Cardiac septum (tissue), 1 donor: Measurements from ENCODE around the gene ACAP2. TPM values are rescaled to one million over a fixed set of nuclear protein-coding genes. Genes with fewer than 3 reads are reported as not detected.

ENCODE experiments used
- DNase-seq: peaks from one replicate; pipeline ENCODE4 v3.0.0-alpha.2; 2020; ENCODE audit warnings: low spot score
- intact Hi-C: fragments of 100-400 bp; cut with DNase I; formaldehyde crosslinking; loops from one replicate; pipeline ENCODE4 v1.14.0; 2022
- total RNA-seq: library from RNA; stranded (reverse); fragmentation: NEBNext Ultra II Directional; extraction: Animal tissue kit (Norgen Biotek cat#: 25700); gene quantifications from one replicate; pipeline ENCODE4 v1.2.1, GENCODE V29; 2021
- donor health status: DM: no; HTN: no; CAD: no.

The ACAP2 gene
- total RNA-seq, 1 donor from 2014 or later = 20.0 TPM

- DNase-seq = no peak
- intact Hi-C loops = no loop called here
Observed at GRCh38 chr3:195267096-195267495, 175.7 kb downstream of the ACAP2 start.

DNA sequence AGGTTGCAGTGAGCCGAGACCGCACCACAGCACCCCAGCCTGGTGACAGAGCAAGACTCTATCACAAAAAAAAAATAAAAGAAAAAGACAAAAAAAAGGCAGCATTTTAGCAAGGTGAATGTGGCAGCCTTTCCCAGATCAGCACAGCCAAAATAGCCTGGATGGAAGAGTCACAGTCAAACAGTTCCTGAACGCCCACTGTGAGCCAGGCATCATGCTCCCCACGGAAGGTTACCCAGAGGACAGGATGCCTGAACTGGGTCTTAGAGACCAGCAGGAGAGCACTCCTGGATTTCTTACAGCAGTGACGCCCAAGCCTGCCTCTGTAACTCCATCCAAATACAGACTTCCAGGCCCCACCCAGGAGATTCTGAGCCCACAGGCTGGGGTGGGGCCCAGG lies 176.4 kb downstream of the ACAP2 start:
- intact Hi-C loops = no loop called here
- no peak for DNase-seq

- DNase-seq = no peak
- intact Hi-C loops = no loop called here
Observed at GRCh38 chr3:195265363-195265976, 177.3 kb downstream of the ACAP2 start.

- intact Hi-C loops = no loop called here
- no peak for DNase-seq
Observed at GRCh38 chr3:195263925-195264600, 178.8 kb downstream of the ACAP2 start.

DNA sequence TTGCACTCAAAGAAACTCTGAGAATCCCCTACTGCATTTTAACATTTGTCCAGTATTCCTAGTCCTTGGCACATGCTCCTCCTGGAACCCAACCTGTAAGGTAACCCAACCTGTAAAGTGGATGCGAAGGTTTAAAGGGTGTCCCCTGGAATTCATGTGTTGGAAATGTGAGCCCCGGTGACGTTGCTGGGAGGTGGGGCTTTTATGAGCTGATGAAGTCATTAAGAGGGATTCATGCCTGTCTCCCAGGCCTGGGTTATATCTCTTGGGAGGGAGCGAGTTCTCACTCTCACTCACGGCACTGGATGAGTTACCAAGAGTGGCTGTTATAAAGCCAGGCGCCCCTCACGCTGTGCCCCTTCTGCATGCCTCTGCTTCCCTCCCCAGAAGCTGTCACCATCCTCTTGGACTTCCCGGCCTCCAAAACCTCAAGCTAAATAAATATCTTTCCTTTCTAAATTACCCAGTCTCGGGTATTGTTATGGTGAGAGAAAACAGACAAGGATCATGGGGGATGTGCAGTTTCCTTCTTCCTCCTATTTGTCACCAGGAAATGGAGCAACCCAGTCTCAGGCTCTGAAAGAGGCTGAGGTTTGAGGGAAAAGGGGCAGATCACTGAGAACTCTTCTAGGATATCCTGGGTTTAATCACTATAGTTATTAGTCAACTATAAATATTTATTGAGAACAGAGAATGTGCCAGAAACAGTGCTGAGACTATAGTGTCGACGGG lies 179.5 kb downstream of the ACAP2 start:
- intact Hi-C loops = no loop called here
- no peak for DNase-seq

DNA sequence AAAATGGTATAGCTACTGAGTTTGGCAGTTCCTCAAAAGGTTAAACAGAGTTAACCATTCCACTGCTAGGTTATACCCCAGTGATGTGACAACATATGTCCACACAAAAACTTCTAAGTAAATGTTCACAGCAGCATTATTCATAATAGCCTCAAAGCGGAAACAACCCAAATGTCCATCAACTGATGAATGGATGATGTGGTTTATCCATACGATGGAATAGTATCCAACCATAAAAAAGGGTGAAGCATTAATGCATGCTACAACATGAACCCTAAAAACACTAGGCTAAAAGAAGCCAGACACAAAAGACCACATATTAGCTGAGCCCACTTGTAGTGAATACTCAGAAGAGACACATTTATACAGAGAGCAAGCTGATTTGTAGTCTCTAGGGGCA lies 180.9 kb downstream of the ACAP2 start:
- no peak for DNase-seq
- intact Hi-C loops = no loop called here

- intact Hi-C loops = no loop called here
- DNase-seq = no peak
Observed at GRCh38 chr3:195260280-195260905, 182.4 kb downstream of the ACAP2 start.

- peak; percentile 94 for DNase-seq
- intact Hi-C loops = loop anchor here (2.0 to 5.0 kb wide), 4 partner anchors 137 to 587 kb away; partner anchors contain the start of gene LSG1
Observed at GRCh38 chr3:195259475-195260279, 183.1 kb downstream of the ACAP2 start.

- no peak for DNase-seq
- intact Hi-C loops = loop anchor here (2.0 to 5.0 kb wide), 4 partner anchors 137 to 586 kb away; partner anchors contain the start of gene LSG1
Observed at GRCh38 chr3:195259154-195259474, 183.7 kb downstream of the ACAP2 start.

DNA sequence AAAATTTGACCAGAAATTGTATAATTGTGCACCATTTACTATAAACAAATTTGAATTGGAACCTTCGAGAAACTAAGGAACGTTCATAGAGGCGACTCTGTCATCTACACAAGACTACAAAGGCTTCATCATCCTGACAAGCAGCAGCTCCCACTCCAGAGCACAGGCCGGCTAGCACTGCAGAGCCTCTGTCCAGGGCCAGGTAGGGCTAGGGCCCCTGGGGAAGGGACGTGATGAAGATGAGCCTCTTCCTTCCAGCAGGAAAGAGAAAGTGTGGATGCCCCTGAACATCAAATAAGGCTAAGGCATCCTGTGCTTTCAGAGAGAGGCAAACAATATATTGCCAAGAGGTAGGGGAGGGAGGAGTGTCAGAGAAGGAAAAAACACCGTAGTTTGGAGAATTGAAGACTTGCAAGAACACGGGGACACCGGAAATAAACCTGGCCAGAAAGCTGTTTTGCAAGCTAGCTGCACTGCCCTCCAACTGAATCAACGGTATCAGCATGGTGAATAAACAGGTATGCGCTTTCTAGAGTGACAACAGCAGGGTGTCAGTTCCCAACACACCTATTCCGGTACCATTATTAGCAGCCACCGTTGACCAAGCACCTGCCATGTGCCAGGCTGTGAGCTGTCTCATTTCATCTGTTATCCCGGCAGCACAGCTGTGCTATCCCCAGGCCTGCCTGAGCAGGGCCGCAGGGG lies 184.2 kb downstream of the ACAP2 start:
- intact Hi-C loops = loop anchor here (2.0 to 5.0 kb wide), 4 partner anchors 136 to 586 kb away; partner anchors contain the start of gene LSG1
- DNase-seq = no peak

DNA sequence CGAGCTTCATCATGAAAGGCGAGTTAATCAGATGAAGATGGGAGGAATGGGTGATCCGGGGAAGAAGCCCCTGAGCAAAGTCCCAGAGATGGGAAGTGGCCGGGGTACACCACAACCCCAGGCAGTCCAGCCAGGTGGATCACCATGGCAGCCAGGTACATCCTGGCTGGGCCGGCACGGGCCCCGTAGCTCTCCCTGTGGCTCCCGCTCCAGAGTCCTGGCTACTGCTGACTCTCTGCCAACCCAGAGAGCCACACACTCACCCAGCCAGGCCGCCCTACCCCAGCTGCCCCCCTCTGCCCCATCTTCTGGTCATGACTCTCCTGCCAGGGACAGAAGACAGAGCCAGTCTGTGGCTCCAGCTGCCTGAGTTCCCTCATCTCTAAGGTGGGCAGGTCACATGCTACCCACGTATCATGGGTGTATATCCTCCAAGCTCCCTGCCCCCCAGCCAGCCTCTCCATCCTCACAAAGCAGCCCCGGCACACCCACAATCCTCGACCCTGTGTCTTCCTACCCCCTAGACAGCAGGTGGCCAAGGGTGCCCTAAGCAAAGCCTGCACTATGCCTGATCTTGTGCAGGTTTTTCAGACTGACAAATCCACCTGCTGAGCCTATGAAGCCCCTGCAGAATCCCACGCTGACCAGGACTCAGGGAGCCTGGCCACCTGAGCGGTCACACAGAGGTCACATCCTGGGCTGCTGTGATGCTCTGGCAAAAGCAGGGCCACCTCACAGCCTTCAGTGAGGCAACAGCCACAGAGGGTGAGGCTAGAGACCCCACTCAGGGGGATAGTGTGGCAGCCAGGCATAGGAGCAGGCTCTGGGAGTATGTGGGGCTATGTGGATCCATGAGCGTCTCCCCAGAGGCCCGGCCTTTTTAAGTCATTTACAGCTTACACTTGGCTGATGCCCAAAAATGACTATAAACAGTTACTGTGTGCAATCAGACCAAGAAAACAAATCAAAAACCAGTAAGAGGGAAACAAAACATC lies 185.1 kb downstream of the ACAP2 start:
- DNase-seq = no peak

GRCh38 chr3:195256639-195257453 lies 186.0 kb downstream of the ACAP2 start:
- no peak for DNase-seq
- intact Hi-C loops = loop anchor here (5.0 kb wide), 1 partner anchor 135 kb away; no protein-coding TSS in a partner anchor

More for the DNA sequence above, 185.1 kb downstream of the ACAP2 start:
- intact Hi-C loops = loop anchor here (2.0 to 5.0 kb wide), 4 partner anchors 135 to 585 kb away; partner anchors contain the start of gene LSG1

DNA sequence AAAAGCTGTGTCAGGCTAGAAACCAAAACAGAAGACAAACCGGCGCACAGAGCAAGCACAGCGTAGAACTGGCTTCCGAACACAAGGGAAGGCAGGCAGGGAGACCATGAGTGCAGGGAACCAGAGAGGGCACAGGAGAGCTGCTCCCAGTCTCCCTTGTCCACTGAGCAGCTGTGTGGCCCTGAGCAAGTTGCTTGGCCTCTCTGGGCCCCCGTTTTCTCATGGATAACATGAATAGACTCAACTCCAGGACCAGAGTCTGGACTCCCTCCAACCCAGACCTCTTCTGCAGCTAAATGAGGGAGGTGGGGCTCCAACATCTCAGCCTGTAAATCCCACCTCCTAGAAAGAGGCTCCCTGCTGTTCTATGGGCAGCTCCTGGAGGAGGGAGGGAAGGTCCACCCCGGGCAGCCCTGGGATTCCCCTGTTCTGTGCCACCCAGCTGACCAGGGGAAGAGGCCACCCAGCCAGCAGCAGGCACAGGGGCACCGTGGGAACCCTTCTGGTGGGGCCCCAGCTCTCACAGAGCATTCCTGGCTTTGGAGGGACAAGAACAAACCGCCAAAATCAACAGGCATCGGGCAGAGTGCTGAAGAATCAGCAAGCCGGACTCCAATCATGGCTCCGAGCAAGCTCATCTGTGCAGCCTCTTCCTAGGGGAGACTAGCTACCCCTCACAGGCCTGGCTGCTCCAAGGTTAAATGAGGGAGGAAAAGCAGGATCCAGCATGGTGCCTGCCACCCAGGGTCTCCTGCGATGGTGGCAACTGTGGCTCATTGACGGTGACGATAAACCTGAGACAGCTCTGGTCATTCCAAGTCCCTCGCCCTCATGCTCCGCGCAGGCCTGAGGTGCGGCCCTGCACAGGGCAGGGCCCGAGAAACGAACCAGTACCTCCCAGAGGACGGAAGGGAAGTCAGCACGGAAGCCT lies 187.0 kb downstream of the ACAP2 start:
- intact Hi-C loops = loop anchor here (5.0 kb wide), 1 partner anchor 134 kb away; no protein-coding TSS in a partner anchor

GRCh38 chr3:195255176-195255500 lies 187.7 kb downstream of the ACAP2 start:
- DNase-seq = no peak
- intact Hi-C loops = loop anchor here (5.0 kb wide), 1 partner anchor 133 kb away; no protein-coding TSS in a partner anchor

More for the DNA sequence above, 187.0 kb downstream of the ACAP2 start:
- no peak for DNase-seq

DNA sequence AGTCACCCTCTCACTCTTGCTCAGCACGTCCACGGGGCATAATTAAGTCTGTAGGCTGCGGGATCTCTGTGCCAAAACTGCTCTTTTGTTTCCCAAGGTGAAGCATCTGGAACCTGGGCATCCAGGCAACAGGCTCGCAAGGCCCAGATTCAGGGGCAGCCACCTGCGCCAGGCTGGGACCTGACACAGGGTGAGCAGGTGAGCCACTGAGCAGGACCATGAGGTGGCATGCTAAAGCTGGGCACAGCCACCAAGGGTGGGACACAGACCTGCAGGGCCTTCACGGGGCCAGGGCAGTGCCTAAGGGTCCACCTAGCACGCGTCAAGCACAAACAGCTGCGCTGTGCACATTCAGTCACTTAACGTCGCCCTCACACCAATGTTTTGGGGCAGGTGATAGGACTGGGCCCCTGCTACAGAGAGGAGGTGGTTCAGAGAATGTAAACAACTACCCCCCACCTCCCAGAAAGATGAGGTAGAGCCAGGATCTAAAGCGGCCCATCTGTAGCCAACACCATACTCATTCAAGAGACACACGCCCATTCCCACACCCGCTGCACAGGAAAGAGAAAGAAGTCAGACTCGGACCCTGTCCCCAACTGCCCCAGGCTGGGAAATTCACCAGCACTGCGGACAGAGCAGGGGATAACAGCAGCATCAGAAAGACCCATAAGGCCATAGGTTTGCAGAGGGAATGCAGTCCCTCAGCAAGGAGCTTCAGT lies 188.2 kb downstream of the ACAP2 start:
- intact Hi-C loops = loop anchor here (5.0 kb wide), 1 partner anchor 132 kb away; no protein-coding TSS in a partner anchor
- DNase-seq = no peak
